HG03025 (cell line): ENCODE results near the gene DNM3.

Experiments
- ATAC-seq: cut with Tn5 transposase; IDR thresholded peaks from one replicate; pipeline ENCODE4 v1.9.1; 2021; ENCODE audit warnings: mild to moderate bottlenecking, moderate library complexity; ENCODE audit not compliant: unreplicated experiment, low FRiP score

The DNM3 gene

DNA sequence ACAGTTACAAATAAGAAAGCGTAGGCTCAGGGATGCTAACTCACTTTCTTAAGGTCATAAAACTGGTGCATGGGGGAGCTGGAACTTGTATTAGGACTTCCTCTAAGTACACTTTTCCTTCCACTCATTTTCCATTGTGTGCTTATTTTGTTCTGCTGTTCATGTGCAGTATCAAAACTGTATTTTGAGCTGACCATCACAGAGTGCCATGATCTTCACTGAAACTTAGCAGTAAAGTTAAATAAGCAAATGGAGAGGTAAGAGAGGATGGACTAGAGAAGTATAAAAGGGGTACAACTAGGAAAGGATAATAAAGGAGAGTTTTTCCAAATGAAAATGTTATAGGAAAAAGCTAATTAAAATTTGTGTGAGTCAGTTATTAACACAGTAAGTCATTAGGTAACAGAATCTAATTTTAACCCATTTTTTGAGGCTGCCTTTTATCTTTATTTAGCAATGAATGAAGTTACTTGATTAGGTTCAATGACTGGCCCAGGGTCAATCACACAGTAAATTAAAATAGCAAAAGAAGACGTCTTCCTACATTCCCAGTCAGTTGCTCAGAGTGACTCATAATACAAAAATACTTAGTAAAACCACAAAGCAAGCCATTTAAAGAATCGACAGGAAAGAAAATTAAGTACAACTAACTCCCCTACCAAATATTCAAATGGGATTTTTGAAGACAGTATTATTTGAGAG is 413.4 kb downstream of the DNM3 start:
- no peak for ATAC-seq

DNA sequence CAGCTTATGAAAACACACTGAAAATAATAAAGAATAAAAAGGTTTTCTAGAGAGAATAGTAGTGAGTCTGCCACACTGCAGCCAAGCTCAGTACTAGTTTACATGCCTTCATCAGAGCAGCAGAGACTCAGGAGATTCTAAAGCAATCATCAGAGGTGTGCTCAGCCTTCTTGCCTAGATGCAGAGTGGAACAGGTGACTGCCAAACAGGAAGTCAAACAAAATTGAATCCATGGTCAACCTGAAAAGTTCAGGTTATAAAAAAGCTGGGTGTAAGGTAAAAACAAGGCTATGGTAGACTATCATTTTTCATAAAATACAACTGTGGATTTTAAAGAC is 413.9 kb downstream of the DNM3 start:
- no peak for ATAC-seq

DNA sequence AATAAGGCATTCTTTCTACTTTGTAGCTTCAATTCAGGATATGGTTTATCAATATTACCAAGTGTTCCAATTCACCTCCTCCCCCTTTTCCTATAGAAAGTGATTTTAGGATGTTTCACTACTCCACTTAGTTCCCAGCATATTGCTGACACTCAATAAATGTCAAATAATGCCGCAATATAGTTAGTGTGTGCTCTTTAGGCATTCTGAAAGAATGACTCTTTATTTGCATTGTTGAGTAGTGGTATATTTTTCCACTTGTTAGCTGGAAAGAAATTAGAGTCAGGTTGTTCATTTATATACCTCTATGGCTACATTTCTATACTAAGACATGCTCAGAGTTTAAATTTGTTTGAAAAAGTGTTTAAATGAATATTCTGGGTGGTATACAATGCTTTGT is 424.6 kb downstream of the DNM3 start:
- ATAC-seq, result no peak

DNA sequence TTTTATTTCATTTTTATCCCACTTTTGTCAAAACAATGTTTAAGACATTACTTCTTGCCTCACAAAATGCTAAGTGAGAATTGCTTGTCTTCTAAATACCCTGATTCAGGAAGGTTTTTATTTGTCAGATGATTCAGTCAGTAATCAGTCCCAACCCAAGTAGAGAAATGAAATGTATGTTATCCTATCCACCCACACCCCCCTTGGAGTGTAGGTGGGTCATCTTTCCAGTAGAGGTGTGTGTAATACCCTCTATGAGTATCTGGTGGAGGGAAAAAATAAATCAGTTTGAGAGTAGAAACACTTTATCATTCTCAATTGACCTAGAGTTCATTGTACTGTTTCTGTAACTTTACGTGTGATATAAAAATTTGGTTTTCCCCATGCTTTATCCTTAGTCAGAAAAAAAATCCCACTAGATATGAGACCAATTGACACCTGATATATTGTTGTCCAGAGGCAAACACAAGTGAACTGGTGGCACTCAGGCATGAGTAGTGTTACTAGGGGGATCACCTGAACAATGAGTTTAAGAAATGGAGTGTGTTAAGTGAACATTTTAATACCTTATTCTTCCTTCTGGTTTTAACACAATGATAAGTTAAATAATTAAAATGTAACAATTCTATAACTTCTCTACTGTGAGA is 425.4 kb downstream of the DNM3 start:
- no peak for ATAC-seq

DNA sequence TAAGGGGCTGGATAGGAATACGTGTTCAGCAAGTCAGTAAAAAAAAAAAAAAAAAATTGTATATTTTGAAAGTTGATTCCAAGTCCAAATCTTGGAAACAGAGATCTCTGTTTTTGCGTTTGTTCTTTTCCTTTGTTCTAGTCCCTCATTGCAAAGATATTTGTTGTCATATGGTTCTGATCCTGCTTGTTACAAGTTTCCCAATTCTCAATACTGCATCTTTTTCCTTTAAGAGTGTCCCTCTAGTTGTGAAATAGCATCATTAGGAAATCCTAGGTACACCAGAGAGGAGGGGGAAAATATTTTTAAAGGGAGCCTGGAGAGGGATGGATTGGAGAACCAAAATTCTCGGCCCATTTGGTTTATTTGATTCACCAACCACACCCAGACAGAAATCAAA is 426.9 kb downstream of the DNM3 start:
- ATAC-seq, result no peak

DNA sequence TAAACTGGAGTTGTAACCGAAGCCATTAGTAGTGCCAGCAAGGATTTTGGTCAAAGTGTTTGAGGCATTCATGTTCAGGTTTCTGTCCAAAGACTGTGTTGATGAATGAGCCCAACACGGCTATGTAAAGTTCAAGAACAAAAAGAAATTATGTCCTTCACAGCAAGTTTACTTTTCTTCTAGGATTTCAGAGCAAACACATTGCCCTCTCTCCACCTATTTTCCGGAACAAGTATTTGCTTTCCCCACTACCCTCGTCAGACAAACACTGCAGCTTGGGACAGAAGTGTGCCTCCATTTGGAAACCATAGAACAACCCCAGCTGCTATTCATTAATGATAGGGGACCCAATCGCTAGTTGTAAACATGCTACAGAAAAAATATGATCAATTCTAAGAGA is 427.8 kb downstream of the DNM3 start:
- ATAC-seq, result no peak

DNA sequence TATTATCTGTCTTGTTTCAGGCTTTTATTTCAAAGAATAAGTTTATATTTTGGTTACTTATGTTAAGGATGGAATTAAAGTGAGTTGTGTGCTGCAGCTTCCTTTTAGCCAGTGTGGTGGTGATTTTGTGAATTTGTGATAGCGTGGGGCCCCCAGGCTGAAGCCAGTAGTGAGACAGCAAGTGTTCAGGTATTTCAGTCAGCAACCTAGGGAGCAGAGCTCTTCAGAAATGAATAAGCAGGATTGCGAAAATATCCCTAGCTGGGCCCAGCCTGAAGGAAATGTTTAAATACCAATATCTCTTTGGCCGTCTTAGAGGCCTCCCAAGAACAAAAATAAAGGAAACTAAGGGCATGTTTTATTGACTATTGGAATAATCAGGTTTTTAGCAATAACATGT is 428.3 kb downstream of the DNM3 start:
- ATAC-seq, result no peak

DNA sequence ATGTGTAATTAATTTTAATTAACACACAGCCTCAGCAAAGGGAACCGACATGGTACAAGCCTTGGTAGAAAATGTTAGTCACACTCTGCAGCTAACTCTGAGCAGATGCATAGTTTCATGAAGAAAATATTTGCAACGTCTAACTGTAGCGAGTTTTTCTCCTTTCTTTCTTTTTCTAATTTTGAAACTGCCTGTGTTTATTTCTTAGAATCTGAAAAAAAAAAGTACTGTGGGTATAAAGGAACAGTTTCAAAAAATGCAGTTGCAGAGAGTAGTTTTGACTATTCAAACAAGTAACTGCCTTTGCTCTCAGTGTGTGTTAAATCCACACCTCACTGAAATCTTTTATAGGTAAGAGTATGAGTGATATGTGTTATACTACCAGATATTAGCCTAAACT is 429.3 kb downstream of the DNM3 start:
- ATAC-seq, result no peak

DNA sequence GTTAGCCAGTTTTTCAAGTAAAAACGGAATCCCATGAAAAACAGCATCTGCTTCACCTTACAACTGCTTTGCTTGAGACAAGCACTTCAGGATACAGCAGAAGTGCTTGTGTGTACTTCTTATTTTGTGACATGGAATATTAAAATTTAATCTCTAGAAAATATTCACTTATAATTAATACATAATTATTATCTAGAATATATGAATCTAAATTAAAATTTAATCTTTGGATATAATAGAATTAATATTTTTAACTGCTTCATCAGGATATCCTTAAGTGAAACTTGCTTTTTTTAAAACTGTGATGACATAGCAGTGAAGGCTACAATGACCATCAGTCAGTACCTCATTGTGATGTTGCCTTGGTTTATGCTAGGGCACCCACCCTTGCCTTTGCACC is 430.8 kb downstream of the DNM3 start:
- no peak for ATAC-seq

DNA sequence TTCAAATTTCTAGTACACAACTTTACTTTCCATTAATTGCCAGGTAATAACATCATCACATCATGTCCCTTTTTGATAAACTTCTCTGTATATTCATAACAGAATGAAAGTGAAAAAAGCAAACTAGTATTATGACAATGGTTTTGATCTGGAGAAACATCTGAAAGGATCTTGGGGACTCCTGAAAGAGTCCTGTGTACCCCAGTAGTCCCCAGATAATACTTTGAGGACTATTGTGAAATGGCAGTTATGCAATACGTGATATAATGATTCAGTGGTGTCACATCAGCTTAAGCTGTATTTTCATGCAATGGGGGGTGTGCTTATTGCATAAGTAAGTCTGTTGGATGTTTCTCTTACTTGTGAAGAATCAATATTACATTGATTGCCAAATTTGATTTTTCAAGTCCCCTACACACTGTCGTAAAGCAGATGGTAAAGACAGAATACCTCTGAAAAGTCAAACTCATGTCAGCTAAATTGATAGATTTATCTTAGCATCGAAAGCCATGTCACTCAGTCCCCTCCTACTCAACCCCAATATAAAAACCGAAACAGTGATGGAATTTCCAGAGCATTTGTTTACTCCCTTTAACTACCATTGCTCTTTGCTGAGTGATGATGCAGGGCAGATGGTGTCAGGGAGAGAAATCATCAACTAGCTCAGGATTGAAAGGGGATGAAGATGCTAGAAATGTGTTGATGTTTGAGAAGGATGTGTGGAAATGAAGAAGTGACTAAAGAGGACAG is 432.5 kb downstream of the DNM3 start:
- ATAC-seq, result no peak

DNA sequence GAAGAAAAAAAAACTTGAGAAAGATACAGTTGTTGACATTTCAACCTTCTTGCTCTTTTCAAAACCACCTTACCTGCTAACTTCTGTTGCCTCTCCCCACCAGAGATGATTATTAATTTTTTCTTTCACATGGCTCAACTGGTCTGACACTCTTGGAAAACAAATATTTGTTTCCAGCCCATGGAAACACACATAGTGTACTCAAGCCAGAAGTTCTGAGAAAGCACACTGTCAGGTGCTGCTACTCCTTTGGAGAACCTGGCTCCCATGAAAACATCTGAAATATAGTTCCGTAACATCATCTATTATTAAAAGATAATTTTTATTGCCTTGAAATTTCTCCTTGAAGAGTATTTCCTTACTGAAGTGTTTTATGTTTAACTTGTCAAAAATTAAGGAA is 434.2 kb downstream of the DNM3 start:
- ATAC-seq, result no peak

DNA sequence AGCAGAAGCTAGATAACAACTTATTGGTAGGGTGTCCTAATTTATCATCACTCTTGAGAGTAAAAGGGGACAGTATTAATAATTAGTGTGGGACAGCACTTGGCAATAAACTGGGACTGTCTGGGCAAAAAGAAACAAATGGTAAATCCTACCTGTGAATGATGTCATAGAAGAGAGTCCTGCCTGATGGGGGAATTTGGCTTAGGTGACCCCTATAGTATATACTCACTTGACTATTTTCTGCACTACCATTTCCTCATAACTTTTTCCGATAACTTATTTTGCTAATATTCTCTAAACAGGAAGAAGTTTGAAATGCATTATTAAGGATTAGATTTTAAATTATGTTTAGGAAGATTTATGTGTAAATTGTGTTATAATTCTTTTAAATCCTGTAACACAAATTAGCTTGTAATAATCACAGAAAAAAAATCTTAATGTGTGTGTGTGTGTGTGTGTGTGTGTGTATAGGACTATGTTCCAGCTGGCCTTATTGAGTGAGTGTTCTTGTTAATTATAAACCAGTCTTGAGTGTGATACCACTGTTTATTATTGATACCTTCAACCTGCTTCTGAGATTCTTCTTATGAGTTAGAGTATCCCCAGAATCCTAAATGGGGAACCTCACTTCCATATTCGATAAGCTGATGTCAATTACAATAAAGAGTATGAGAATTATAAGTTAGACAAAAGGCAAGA is 435.0 kb downstream of the DNM3 start:
- no peak for ATAC-seq

DNA sequence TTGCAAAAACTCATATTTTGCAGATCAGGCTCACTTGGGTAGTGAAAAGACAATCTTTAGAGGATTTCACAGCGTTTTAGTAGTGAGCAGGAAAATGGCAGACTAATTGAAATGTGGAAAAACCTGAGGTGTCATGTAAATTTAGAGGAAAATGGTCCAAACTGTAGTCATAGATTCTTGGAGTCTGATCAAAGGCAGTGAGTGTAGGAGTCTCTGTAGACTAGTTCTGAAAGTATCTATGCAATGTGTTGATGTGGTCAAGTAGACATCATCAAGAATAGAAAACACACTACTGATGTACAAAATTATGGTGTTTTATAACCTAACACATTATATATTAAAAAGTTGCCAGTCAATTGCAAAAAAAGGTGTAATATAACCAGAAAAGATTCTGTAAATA is 436.0 kb downstream of the DNM3 start:
- ATAC-seq, result no peak

DNA sequence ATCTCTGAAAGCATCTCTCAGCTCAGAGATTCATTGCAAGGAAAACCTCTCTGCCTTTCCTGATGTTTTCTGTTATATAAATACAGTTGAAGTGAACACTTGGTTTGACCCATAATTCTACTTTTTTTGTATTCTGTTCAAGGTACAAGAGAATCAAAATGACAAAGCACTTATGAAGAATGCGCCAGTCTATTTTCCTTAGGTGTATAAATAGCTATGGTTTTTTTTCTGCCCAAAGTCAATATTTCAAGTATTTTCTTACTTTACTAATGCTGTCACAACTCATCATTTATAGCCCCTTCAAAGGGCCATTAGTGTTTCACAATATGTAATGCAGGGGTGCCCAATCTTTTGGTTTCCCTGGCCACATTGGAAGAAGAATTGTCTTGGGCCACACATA is 436.7 kb downstream of the DNM3 start:
- no peak for ATAC-seq

DNA sequence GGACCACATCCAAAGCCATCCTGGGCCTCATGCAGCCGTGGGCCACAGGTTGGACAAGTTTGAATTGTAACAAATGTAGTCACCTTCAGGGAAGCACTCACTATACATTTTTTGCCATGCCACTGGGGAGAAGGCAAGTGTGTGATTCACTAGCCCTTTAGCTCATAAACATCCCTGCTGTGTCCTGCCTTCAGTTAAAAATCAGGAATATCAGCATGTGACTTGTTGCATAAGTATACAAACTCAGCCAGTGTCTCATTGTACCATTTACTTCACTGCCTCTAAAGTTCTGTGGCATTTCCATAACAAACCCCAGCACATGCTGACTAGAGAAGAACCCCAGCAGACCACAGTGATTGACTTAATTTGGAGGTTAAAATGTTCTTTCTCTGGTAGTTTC is 437.2 kb downstream of the DNM3 start:
- no peak for ATAC-seq

DNA sequence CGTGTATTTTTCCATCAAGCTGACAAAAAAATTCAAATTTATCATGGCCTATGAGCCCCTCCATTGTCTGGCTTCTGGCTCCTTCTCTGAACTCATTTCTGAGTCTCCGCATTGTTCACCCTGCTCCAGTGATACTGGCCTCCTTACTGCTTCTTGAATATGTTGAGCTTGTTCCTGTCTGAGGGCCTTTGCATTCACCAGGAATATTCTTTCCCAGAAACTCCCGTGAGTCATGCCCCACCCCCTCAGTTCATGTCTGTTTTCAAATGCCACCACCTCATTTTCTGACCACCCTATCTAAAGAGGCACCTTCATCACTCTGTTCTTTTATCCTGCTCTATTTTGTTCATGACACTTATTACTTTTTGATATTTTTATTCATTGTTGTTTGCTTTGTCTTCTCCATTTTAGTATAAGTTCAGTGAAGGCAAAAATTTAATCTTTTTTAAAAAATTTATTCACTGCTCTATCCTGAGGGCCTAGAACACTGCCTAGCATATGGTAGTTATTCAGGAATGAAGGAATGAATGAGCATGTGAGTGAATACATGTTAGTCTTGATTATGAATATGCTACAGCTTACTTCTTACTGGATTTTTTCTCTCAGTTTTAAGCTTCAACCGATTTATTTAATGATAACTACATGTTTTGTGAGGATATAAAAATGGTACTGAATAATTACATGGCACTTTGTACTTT is 438.8 kb downstream of the DNM3 start:
- ATAC-seq, result no peak

DNA sequence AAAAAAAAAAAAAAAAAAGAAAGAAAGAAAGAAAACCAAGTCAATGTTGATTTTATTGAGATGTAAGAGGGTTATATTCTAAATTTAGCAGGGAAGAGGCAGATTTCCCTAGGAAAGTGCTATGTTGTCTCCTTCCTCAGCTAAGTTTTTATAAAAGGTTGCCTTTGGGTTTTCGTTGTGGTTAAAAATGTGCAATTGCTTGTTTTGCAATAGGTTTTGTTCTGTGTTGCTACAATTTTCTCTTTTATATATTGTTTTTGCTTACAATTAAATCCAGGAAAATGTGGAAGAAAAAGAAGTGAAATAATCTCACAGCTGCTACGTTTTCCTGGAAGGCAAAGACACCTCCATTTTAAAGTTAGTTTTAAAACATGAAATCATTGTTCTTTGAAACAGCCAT is 442.5 kb downstream of the DNM3 start:
- ATAC-seq, result no peak

DNA sequence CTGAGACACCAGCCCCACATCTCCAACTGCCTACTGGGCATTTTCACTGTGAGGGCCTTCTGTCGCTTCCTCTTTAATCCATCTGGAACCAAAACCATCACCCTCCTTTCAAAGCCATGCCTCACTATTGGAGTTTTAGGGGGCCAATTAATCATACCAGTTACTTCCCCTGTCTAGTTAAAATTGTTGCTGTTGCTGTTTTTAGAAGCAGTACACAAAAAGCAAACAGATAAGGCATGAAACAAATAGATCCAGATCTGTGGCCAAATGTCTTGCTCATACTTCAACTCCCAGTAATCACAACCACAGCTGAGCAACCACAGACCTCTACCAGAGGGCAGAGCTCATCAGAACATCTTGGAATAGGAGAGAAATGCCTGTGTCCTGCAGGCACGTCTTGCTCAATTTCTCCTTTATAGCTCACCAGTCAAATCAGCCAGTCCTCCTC is 445.4 kb downstream of the DNM3 start:
- no peak for ATAC-seq

DNA sequence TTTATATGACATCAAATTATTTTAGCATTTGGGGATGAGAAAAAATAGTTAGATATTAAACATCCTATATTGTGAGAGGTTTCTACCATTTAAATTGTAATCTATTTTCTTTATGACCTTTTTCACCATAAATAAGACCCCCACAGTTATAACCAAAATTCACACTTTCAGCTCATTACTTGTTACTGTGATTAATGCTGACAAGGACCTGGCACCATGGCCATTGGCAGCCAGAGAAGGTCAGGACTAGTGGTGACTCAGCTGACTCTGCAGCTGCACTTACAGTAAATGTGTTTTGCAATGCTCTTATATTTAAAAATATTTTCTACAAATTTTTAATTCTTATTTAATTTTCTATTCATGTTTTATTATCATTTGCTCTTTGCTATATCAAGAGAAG is 445.9 kb downstream of the DNM3 start:
- ATAC-seq, result no peak

DNA sequence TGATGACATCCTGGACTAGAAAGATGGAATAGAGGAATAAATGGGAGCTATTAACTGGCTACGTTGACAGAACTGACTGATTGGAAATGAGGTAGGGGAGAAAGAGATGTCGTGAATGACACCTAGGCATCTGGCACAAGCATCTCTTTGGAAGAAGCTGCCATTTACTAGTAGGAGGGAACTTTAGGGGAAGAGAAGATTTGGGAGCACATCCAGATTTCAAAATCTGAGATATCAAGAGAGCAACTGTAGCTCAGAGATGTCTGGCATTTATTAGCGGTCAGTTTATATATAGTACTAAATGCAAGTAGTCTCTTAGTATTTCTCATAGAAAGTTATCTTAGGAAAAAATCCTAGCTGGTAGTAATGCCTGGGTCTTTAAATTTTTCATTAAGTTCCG is 447.3 kb downstream of the DNM3 start:
- ATAC-seq, result no peak

DNA sequence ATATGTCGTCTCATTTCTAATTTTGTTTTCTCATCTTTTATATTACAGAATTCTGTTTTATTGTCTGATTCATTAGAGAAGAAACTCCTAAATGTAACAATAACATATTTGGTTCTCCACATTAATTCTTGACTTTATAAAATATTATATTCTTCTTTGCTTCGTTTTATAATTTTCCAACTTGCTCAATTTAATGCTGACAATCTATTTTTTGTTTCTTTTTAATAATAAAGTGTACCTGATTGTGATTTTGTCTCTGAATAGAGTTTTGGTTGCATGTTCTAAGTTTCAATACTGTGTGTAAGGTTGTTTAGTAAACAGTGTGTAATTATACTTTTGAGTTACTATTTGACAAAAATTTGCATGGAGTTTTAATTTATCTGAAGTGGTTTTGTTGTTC is 448.1 kb downstream of the DNM3 start:
- no peak for ATAC-seq
